ENCODE results near the gene ABHD17C. TPM values are rescaled to one million over a fixed set of nuclear protein-coding genes. Genes with fewer than 3 reads are reported as not detected.

Gene ABHD17C
- total RNA-seq, 2 donors from 2014 or later = 20.9 to 21.5 TPM

- Histone ChIP-seq H3K9ac (ENCODE audit: extremely low read depth, low read length, poor library complexity, severe bottlenecking) (no peak overlapping the region), H3K4me3 (ENCODE audit: low read length) (no peak overlapping the region), H3K27ac (ENCODE audit: low read depth, low read length) (no peak overlapping the region), H3K27me3 (ENCODE audit: control insufficient read depth, insufficient read depth, low read length, poor library complexity, severe bottlenecking) (no peaks in the 10 kb centered on the region), H3K36me3 (ENCODE audit: control insufficient read depth, insufficient read depth, low read length) (no peaks in the 10 kb centered on the region), H3K9me3 (ENCODE audit: control insufficient read depth, low read length) (no peaks in the 10 kb centered on the region), H3K4me1 (ENCODE audit: control insufficient read depth, insufficient read depth, low read length) (no peaks in the 10 kb centered on the region)
- Mint-ChIP-seq H3K36me3 (ENCODE audit: low read depth) (peaks cover 3% of the 10 kb centered on the region), H3K27me3 (ENCODE audit: insufficient read depth) (no peaks in the 10 kb centered on the region), H3K27ac (no peak overlapping the region), H3K9me3 (peaks cover 8% of the 10 kb centered on the region), H3K4me3 (no peak overlapping the region), H3K4me1 (peaks cover 2% of the 10 kb centered on the region)
- DNase-seq = no peak
- whole genome bisulfite sequencing, 2 experiments (ENCODE audit: insufficient coverage in 1 of 2, insufficient read length in 1 of 2) = 92 to 100% methylated on average over 3 of the region's 3 CpGs
- no peak for TF ChIP-seq CTCF (conservative IDR thresholded peaks at IDR 0.05)
These were observed 44.8 kb downstream of the ABHD17C start for GRCh38 chr15:80739919-80740318.

DNA sequence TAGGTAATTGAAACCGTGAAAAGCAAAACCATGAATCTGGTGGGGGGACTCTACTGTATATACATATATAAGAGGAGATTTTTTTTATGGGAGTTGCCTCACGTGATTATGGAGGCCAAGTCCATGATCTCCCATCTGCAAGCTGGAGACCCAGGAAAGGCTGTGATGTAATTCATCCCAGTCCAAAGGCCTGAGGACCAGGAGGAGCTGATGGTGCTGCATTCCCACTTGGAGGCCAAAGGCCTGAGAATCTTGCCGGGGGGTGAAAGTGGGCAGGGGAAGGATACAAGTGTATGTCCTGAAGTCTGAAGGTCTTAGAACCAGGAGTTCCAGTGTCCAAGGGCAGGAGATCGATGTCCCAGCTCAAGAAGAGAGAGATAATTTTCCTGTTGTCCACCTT lies 47.0 kb downstream of the ABHD17C start:
- no peak for DNase-seq
- peaks cover 2% of the 10 kb centered on the region for H3K4me1 Mint-ChIP-seq
- H3K4me3 Mint-ChIP-seq = no peak overlapping the region
- H3K9me3 Mint-ChIP-seq = peaks cover 8% of the 10 kb centered on the region
- H3K27me3 Mint-ChIP-seq (ENCODE audit: insufficient read depth) = no peaks in the 10 kb centered on the region
- no peak for TF ChIP-seq CTCF (conservative IDR thresholded peaks at IDR 0.05)
- no peak overlapping the region for H3K27ac Mint-ChIP-seq
- Histone ChIP-seq H3K4me1 (ENCODE audit: control insufficient read depth, insufficient read depth, low read length) (no peaks in the 10 kb centered on the region), H3K9ac (ENCODE audit: extremely low read depth, low read length, poor library complexity, severe bottlenecking) (no peak overlapping the region), H3K27me3 (ENCODE audit: control insufficient read depth, insufficient read depth, low read length, poor library complexity, severe bottlenecking) (no peaks in the 10 kb centered on the region), H3K9me3 (ENCODE audit: control insufficient read depth, low read length) (no peaks in the 10 kb centered on the region), H3K4me3 (ENCODE audit: low read length) (no peak overlapping the region), H3K36me3 (ENCODE audit: control insufficient read depth, insufficient read depth, low read length) (no peaks in the 10 kb centered on the region), H3K27ac (ENCODE audit: low read depth, low read length) (no peak overlapping the region)
- H3K36me3 Mint-ChIP-seq (ENCODE audit: low read depth) = peaks cover 8% of the 10 kb centered on the region
- WGBS, 2 experiments (ENCODE audit: insufficient coverage in 1 of 2, insufficient read length in 1 of 2) = 97 to 100% methylated on average over 3 to 4 of the region's 4 CpGs

- H3K36me3 Mint-ChIP-seq (ENCODE audit: low read depth) = peaks cover 8% of the 10 kb centered on the region
- H3K9me3 Mint-ChIP-seq = peaks cover 6% of the 10 kb centered on the region
- H3K4me3 Mint-ChIP-seq = no peak overlapping the region
- Histone ChIP-seq H3K9ac (ENCODE audit: extremely low read depth, low read length, poor library complexity, severe bottlenecking) (no peak overlapping the region), H3K9me3 (ENCODE audit: control insufficient read depth, low read length) (no peaks in the 10 kb centered on the region), H3K4me3 (ENCODE audit: low read length) (no peak overlapping the region), H3K4me1 (ENCODE audit: control insufficient read depth, insufficient read depth, low read length) (no peaks in the 10 kb centered on the region), H3K27me3 (ENCODE audit: control insufficient read depth, insufficient read depth, low read length, poor library complexity, severe bottlenecking) (no peaks in the 10 kb centered on the region), H3K36me3 (ENCODE audit: control insufficient read depth, insufficient read depth, low read length) (no peaks in the 10 kb centered on the region), H3K27ac (ENCODE audit: low read depth, low read length) (peak overlapping the region; percentile 70)
- peaks cover 8% of the 10 kb centered on the region for H3K4me1 Mint-ChIP-seq
- H3K27ac Mint-ChIP-seq = no peak overlapping the region
- WGBS, 2 experiments (ENCODE audit: insufficient coverage in 1 of 2, insufficient read length in 1 of 2) = 87 to 95% methylated on average over 7 to 11 of the region's 11 CpGs
- H3K27me3 Mint-ChIP-seq (ENCODE audit: insufficient read depth) = no peaks in the 10 kb centered on the region
- DNase-seq = no peak
- TF ChIP-seq CTCF (conservative IDR thresholded peaks at IDR 0.05) = no peak
These were observed 48.2 kb downstream of the ABHD17C start for GRCh38 chr15:80743189-80743833.
